HepG2 (cell line): ENCODE measurements around the gene RBBP5. TPM values are rescaled to one million over a fixed set of nuclear protein-coding genes. Genes with fewer than 3 reads are reported as not detected.

Source experiments
- ESRRA ChIP-seq: sonication (generic); formaldehyde crosslinking; IDR thresholded peaks from 2 replicates; pipeline ENCODE4 v1.5.1; 2020; ENCODE audit warnings: mild to moderate bottlenecking, low read depth, missing genetic modification reagents
- GATA4 ChIP-seq: sonication (generic); IDR thresholded peaks from 2 replicates; pipeline ENCODE4 v1.6.1; 2016; ENCODE audit warnings: antibody characterized with exemption, low read depth, borderline replicate concordance
- LCORL ChIP-seq, 2 experiments: fragments of 450-650 bp in 1 of 2; sonication (generic) in 1 of 2; formaldehyde crosslinking in 1 of 2; IDR thresholded peaks; 2 replicates each; pipeline versions ENCODE4 v1.5.0 to v1.6.1; 2017 to 2020; ENCODE audit warnings: antibody characterized with exemption in 1 of 2, missing genetic modification reagents in 1 of 2
- NRL ChIP-seq: sonication (generic); formaldehyde crosslinking; IDR thresholded peaks from 2 replicates; pipeline ENCODE4 v1.5.0; 2020; ENCODE audit warnings: missing genetic modification reagents, mild to moderate bottlenecking, moderate library complexity, borderline replicate concordance
- PRMT3 ChIP-seq: sonication (generic); formaldehyde crosslinking; IDR thresholded peaks from 2 replicates; pipeline ENCODE4 v1.8.1; 2022; ENCODE audit warnings: low read depth, mild to moderate bottlenecking, moderate library complexity, missing genetic modification reagents, borderline replicate concordance
- SMAD1 ChIP-seq: sonication (generic); formaldehyde crosslinking; IDR thresholded peaks from 2 replicates; pipeline ENCODE4 v1.4.0; 2020; ENCODE audit warnings: missing genetic modification reagents, low read depth, mild to moderate bottlenecking, borderline replicate concordance
- SMC3 ChIP-seq: IDR thresholded peaks from 2 replicates; pipeline ENCODE4 v1.6.1; 2011; ENCODE audit warnings: low read length, improper control_type of control experiment
- XBP1 ChIP-seq: sonication (generic); formaldehyde crosslinking; IDR thresholded peaks from 2 replicates; pipeline ENCODE4 v1.5.0; 2020; ENCODE audit warnings: missing genetic modification reagents
- ZBTB40 ChIP-seq, 2 experiments: fragments of 450-650 bp in 1 of 2; sonication (generic) in 1 of 2; formaldehyde crosslinking in 1 of 2; IDR thresholded peaks; 2 replicates each; pipeline versions ENCODE4 v1.6.1 to v1.8.0; 2016 to 2022; ENCODE audit warnings: antibody characterized with exemption in 1 of 2, mild to moderate bottlenecking in 1 of 2, missing genetic modification reagents in 1 of 2
- ZNF75D ChIP-seq: sonication (generic); formaldehyde crosslinking; IDR thresholded peaks from 2 replicates; pipeline ENCODE4 v1.8.1; 2023; ENCODE audit warnings: missing genetic modification reagents, mild to moderate bottlenecking, borderline replicate concordance
- ZNF839 ChIP-seq: sonication (generic); formaldehyde crosslinking; IDR thresholded peaks from 2 replicates; pipeline ENCODE4 v1.4.0; 2020; ENCODE audit warnings: missing genetic modification reagents, mild to moderate bottlenecking, borderline replicate concordance
- polyA plus RNA-seq, 8 experiments: library from polyadenylated mRNA; depleted of rRNA in 3 of 8; stranded (reverse) in 7 of 8; unstranded in 1 of 8; fragments of >200 nt; fragmentation: Illumina TruSeq in 4 of 8; extraction: Trizol in 4 of 8; gene quantifications; 2 replicates each; pipeline versions ENCODE4 v1.2.1 to v1.2.3, GENCODE V29; 2011 to 2016; ENCODE audit warnings: low read depth in 4 of 8, missing spikeins in 1 of 8, mixed read lengths in 1 of 8; ENCODE audit not compliant: insufficient read depth in 1 of 8
- total RNA-seq, 5 experiments: library from RNA; depleted of rRNA; stranded (reverse); fragments of >200 nt; fragmentation: Illumina TruSeq; extraction: Trizol; gene quantifications; 2 replicates each; pipeline ENCODE4 v1.2.3, GENCODE V29; 2016; ENCODE audit warnings: low read depth in 1 of 5
- TF ChIP-seq, protein P1 (sequence below): sonication (generic); formaldehyde crosslinking; IDR thresholded peaks from 2 replicates; pipeline ENCODE4 v1.9.0; 2021; ENCODE audit warnings: mild to moderate bottlenecking, missing genetic modification reagents

RBBP5 gene
- total and polyA plus RNA-seq, 2 of the 13 experiments (the other 11 are each of a cell fraction or from before 2014, with no cell fraction given): 6.6 to 17.1 TPM

GRCh38 chr1:205121660-205122488 lies at the start of gene RBBP5 (continued):
- TF ChIP-seq, protein P1, sequence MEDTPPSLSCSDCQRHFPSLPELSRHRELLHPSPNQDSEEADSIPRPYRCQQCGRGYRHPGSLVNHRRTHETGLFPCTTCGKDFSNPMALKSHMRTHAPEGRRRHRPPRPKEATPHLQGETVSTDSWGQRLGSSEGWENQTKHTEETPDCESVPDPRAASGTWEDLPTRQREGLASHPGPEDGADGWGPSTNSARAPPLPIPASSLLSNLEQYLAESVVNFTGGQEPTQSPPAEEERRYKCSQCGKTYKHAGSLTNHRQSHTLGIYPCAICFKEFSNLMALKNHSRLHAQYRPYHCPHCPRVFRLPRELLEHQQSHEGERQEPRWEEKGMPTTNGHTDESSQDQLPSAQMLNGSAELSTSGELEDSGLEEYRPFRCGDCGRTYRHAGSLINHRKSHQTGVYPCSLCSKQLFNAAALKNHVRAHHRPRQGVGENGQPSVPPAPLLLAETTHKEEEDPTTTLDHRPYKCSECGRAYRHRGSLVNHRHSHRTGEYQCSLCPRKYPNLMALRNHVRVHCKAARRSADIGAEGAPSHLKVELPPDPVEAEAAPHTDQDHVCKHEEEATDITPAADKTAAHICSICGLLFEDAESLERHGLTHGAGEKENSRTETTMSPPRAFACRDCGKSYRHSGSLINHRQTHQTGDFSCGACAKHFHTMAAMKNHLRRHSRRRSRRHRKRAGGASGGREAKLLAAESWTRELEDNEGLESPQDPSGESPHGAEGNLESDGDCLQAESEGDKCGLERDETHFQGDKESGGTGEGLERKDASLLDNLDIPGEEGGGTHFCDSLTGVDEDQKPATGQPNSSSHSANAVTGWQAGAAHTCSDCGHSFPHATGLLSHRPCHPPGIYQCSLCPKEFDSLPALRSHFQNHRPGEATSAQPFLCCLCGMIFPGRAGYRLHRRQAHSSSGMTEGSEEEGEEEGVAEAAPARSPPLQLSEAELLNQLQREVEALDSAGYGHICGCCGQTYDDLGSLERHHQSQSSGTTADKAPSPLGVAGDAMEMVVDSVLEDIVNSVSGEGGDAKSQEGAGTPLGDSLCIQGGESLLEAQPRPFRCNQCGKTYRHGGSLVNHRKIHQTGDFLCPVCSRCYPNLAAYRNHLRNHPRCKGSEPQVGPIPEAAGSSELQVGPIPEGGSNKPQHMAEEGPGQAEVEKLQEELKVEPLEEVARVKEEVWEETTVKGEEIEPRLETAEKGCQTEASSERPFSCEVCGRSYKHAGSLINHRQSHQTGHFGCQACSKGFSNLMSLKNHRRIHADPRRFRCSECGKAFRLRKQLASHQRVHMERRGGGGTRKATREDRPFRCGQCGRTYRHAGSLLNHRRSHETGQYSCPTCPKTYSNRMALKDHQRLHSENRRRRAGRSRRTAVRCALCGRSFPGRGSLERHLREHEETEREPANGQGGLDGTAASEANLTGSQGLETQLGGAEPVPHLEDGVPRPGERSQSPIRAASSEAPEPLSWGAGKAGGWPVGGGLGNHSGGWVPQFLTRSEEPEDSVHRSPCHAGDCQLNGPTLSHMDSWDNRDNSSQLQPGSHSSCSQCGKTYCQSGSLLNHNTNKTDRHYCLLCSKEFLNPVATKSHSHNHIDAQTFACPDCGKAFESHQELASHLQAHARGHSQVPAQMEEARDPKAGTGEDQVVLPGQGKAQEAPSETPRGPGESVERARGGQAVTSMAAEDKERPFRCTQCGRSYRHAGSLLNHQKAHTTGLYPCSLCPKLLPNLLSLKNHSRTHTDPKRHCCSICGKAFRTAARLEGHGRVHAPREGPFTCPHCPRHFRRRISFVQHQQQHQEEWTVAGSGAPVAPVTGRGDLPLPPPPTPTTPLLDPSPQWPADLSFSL (CRISPR knock-in tag): no peak
- TF ChIP-seq ESRRA (peak; percentile 81; the same call in 1 of the 2 replicates), ZBTB40 (IDR thresholded peaks at IDR 0.05) (peak; percentile 76), ZBTB40 (CRISPR knock-in tag; IDR thresholded peaks at IDR 0.05) (peak; percentile 89), LCORL (IDR thresholded peaks at IDR 0.05) (peak; percentile 86), LCORL (CRISPR knock-in tag; IDR thresholded peaks at IDR 0.05) (no peak; the same call in 1 of the 2 replicates), SMC3 (peak; percentile 47), SMAD1 (CRISPR knock-in tag) (no peak), NRL (CRISPR knock-in tag) (no peak), XBP1 (CRISPR knock-in tag) (no peak), GATA4 (no peak), ZNF839 (CRISPR knock-in tag) (no peak), PRMT3 (CRISPR knock-in tag) (no peak), ZNF75D (CRISPR knock-in tag) (no peak)
